ENCODE results near the gene URB2. TPM values are rescaled to one million over a fixed set of nuclear protein-coding genes. Genes with fewer than 3 reads are reported as not detected.
"Not testable (repeated sequence)": the region's sequence is repeated elsewhere in the genome, so short reads cannot be mapped to it uniquely, and the experiment has no call there.

The URB2 gene
- total and polyA plus RNA-seq, 4 experiments from 2014 or later: 3.5 to 9.4 (median 7.9) TPM

GRCh38 chr1:229617351-229618100, 8.5 kb upstream of the URB2 start:
- H3K9me3 Mint-ChIP-seq: no peaks in the 10 kb centered on the region
- H3K4me1 ChIP-seq (ENCODE audit: insufficient read depth, low read length): peaks cover 26% of the 10 kb centered on the region
- H3K36me3 Mint-ChIP-seq: peaks cover 15 to 18% of the 10 kb centered on the region in 2 donors
- ChIA-PET CTCF (ENCODE audit: partially characterized antibody) (no interaction called here), POLR2A (ENCODE audit: partially characterized antibody) (no interaction called here)
- H3K27me3 ChIP-seq (ENCODE audit: insufficient read depth, low read length): no peaks in the 10 kb centered on the region
- no peak overlapping the region for H3K4me3 ChIP-seq (ENCODE audit: low read length in 2 of 2)
- no peaks in the 10 kb centered on the region for H3K9me3 ChIP-seq (ENCODE audit: control insufficient read depth in 1 of 2, low read length in 2 of 2)
- peaks cover 32 to 55% (median 39%) of the 10 kb centered on the region in 4 donors for H3K4me1 Mint-ChIP-seq
- H3K27ac Mint-ChIP-seq: peak overlapping the region in 1 of 7 donors; percentile 26
- no peak overlapping the region for H3K27ac ChIP-seq (ENCODE audit: low read depth, low read length)
- H3K36me3 ChIP-seq (ENCODE audit: insufficient read depth, low read length): peaks cover 11% of the 10 kb centered on the region
- intact Hi-C loops (cut with micrococcal nuclease): no loop called here
- H3K27me3 Mint-ChIP-seq: no peaks in the 10 kb centered on the region
- no peak for DNase-seq
- no peak overlapping the region for H3K4me3 Mint-ChIP-seq

GRCh38 chr1:229619002-229619401, 7.0 kb upstream of the URB2 start:
- Mint-ChIP-seq H3K4me1 (peaks cover 38 to 65% (median 51%) of the 10 kb centered on the region in 4 donors), H3K27ac (peak overlapping the region in 1 of 7 donors; percentile 57), H3K27me3 (no peaks in the 10 kb centered on the region), H3K36me3 (peaks cover 4 to 6% of the 10 kb centered on the region in 2 donors), H3K4me3 (no peak overlapping the region), H3K9me3 (no peaks in the 10 kb centered on the region)
- ChIA-PET CTCF (ENCODE audit: partially characterized antibody) (interaction anchor here (1.0 kb wide), 1 partner anchor 60 kb away, joined by 5 read pairs; the partner anchor contains the start of gene ABCB10), POLR2A (ENCODE audit: partially characterized antibody) (no interaction called here)
- Histone ChIP-seq H3K4me1 (ENCODE audit: insufficient read depth, low read length) (peaks cover 32% of the 10 kb centered on the region), H3K4me3 (ENCODE audit: low read length in 2 of 2) (no peak overlapping the region), H3K27ac (ENCODE audit: low read depth, low read length) (no peak overlapping the region), H3K27me3 (ENCODE audit: insufficient read depth, low read length) (no peaks in the 10 kb centered on the region), H3K36me3 (ENCODE audit: insufficient read depth, low read length) (no peaks in the 10 kb centered on the region), H3K9me3 (ENCODE audit: control insufficient read depth in 1 of 2, low read length in 2 of 2) (no peaks in the 10 kb centered on the region)
- no peak for DNase-seq
- intact Hi-C loops (cut with micrococcal nuclease): no loop called here

GRCh38 chr1:229619614-229620013, 6.4 kb upstream of the URB2 start:
- H3K27ac Mint-ChIP-seq: peak overlapping the region in 3 of 7 donors; percentile 20 to 69 (median 28)
- POLR2A ChIA-PET (ENCODE audit: partially characterized antibody): no interaction called here
- Histone ChIP-seq H3K27me3 (ENCODE audit: insufficient read depth, low read length) (no peaks in the 10 kb centered on the region), H3K36me3 (ENCODE audit: insufficient read depth, low read length) (no peaks in the 10 kb centered on the region), H3K4me1 (ENCODE audit: insufficient read depth, low read length) (peaks cover 38% of the 10 kb centered on the region), H3K4me3 (ENCODE audit: low read length in 2 of 2) (no peak overlapping the region), H3K9me3 (ENCODE audit: control insufficient read depth in 1 of 2, low read length in 2 of 2) (no peaks in the 10 kb centered on the region), H3K27ac (ENCODE audit: low read depth, low read length) (no peak overlapping the region)
- peak overlapping the region in 1 of 8 donors; percentile 24 for H3K4me3 Mint-ChIP-seq
- intact Hi-C loops (cut with micrococcal nuclease): loop anchor here (10.0 kb wide), 1 partner anchor 1535 kb away; the partner anchor contains the start of gene ARF1
- no peaks in the 10 kb centered on the region for H3K27me3 Mint-ChIP-seq
- peaks cover 42 to 68% (median 56%) of the 10 kb centered on the region in 4 donors for H3K4me1 Mint-ChIP-seq
- H3K9me3 Mint-ChIP-seq: no peaks in the 10 kb centered on the region
- H3K36me3 Mint-ChIP-seq: no peaks in the 10 kb centered on the region
- no peak for DNase-seq
- CTCF ChIA-PET (ENCODE audit: partially characterized antibody): interaction anchor here (1.0 kb wide), 1 partner anchor 61 kb away, joined by 5 read pairs; the partner anchor contains the start of gene ABCB10

GRCh38 chr1:229620876-229621275, 5.2 kb upstream of the URB2 start:
- no peak overlapping the region for H3K4me3 ChIP-seq (ENCODE audit: low read length in 2 of 2)
- CTCF ChIA-PET (ENCODE audit: partially characterized antibody): no interaction called here
- no peak for DNase-seq
- no peak overlapping the region for H3K27ac ChIP-seq (ENCODE audit: low read depth, low read length)
- no peaks in the 10 kb centered on the region for H3K9me3 ChIP-seq (ENCODE audit: control insufficient read depth in 1 of 2, low read length in 2 of 2)
- H3K36me3 Mint-ChIP-seq: peaks cover 0 to 7% of the 10 kb centered on the region in 2 donors
- H3K27me3 ChIP-seq (ENCODE audit: insufficient read depth, low read length): no peaks in the 10 kb centered on the region
- peaks cover 43% of the 10 kb centered on the region for H3K4me1 ChIP-seq (ENCODE audit: insufficient read depth, low read length)
- POLR2A ChIA-PET (ENCODE audit: partially characterized antibody): no interaction called here
- H3K9me3 Mint-ChIP-seq: no peaks in the 10 kb centered on the region
- no peaks in the 10 kb centered on the region for H3K27me3 Mint-ChIP-seq
- H3K4me3 Mint-ChIP-seq: no peak overlapping the region
- no peaks in the 10 kb centered on the region for H3K36me3 ChIP-seq (ENCODE audit: insufficient read depth, low read length)
- intact Hi-C loops (cut with micrococcal nuclease): loop anchor here (10.0 kb wide), 1 partner anchor 1536 kb away; the partner anchor contains the start of gene ARF1
- no peak overlapping the region for H3K27ac Mint-ChIP-seq
- H3K4me1 Mint-ChIP-seq: peaks cover 48 to 74% (median 61%) of the 10 kb centered on the region in 4 donors

- intact Hi-C loops (cut with micrococcal nuclease): loop anchor here (10.0 kb wide), 1 partner anchor 1537 kb away; the partner anchor contains the start of gene ARF1
- Mint-ChIP-seq H3K27me3 (no peaks in the 10 kb centered on the region), H3K36me3 (peaks cover 0 to 8% of the 10 kb centered on the region in 2 donors), H3K27ac (no peak overlapping the region), H3K4me3 (no peak overlapping the region), H3K9me3 (no peaks in the 10 kb centered on the region), H3K4me1 (peaks cover 48 to 78% (median 63%) of the 10 kb centered on the region in 4 donors)
- no peaks in the 10 kb centered on the region for H3K36me3 ChIP-seq (ENCODE audit: insufficient read depth, low read length)
- H3K4me1 ChIP-seq (ENCODE audit: insufficient read depth, low read length): peaks cover 47% of the 10 kb centered on the region
- POLR2A ChIA-PET (ENCODE audit: partially characterized antibody): no interaction called here
- no peaks in the 10 kb centered on the region for H3K27me3 ChIP-seq (ENCODE audit: insufficient read depth, low read length)
- no peak overlapping the region for H3K27ac ChIP-seq (ENCODE audit: low read depth, low read length)
- no peaks in the 10 kb centered on the region for H3K9me3 ChIP-seq (ENCODE audit: control insufficient read depth in 1 of 2, low read length in 2 of 2)
- no peak overlapping the region for H3K4me3 ChIP-seq (ENCODE audit: low read length in 2 of 2)
- no peak for DNase-seq
- CTCF ChIA-PET (ENCODE audit: partially characterized antibody): no interaction called here
Measured at GRCh38 chr1:229621663-229622062, 4.4 kb upstream of the URB2 start.

GRCh38 chr1:229622641-229623120, 3.4 kb upstream of the URB2 start:
- H3K27me3 Mint-ChIP-seq; H3K4me3 ChIP-seq (ENCODE audit: low read length in 2 of 2); H3K9me3 ChIP-seq (ENCODE audit: control insufficient read depth in 1 of 2, low read length in 2 of 2); H3K36me3 Mint-ChIP-seq; H3K27ac ChIP-seq (ENCODE audit: low read depth, low read length); H3K27me3 ChIP-seq (ENCODE audit: insufficient read depth, low read length); H3K9me3 Mint-ChIP-seq; H3K36me3 ChIP-seq (ENCODE audit: insufficient read depth, low read length); DNase-seq; CTCF ChIA-PET (ENCODE audit: partially characterized antibody): not testable (repeated sequence)
- Mint-ChIP-seq H3K27ac (peak overlapping the region in 1 of 7 donors; percentile 13), H3K4me1 (peaks cover 51 to 79% (median 66%) of the 10 kb centered on the region in 4 donors), H3K4me3 (peak overlapping the region in 1 of 8 donors; percentile 14)
- intact Hi-C loops (cut with micrococcal nuclease): loop anchor here (10.0 kb wide), 1 partner anchor 1538 kb away; the partner anchor contains the start of gene ARF1
- peaks cover 57% of the 10 kb centered on the region for H3K4me1 ChIP-seq (ENCODE audit: insufficient read depth, low read length)
- POLR2A ChIA-PET (ENCODE audit: partially characterized antibody): interaction anchor here (1.8 to 7.2 kb wide), 2 partner anchors 62 to 65 kb away, joined by 4 to 104 read pairs; partner anchors contain the start of gene ABCB10

GRCh38 chr1:229623225-229623624, 2.8 kb upstream of the URB2 start:
- H3K4me3 Mint-ChIP-seq: peak overlapping the region in 3 of 8 donors; percentile 21 to 61 (median 27)
- H3K27me3 Mint-ChIP-seq: no peaks in the 10 kb centered on the region
- Histone ChIP-seq H3K27me3 (ENCODE audit: insufficient read depth, low read length) (no peaks in the 10 kb centered on the region), H3K4me3 (ENCODE audit: low read length in 2 of 2) (no peak overlapping the region), H3K36me3 (ENCODE audit: insufficient read depth, low read length) (no peaks in the 10 kb centered on the region), H3K9me3 (ENCODE audit: control insufficient read depth in 1 of 2, low read length in 2 of 2) (no peaks in the 10 kb centered on the region), H3K27ac (ENCODE audit: low read depth, low read length) (no peak overlapping the region), H3K4me1 (ENCODE audit: insufficient read depth, low read length) (peaks cover 58% of the 10 kb centered on the region)
- no peaks in the 10 kb centered on the region for H3K9me3 Mint-ChIP-seq
- peaks cover 0 to 8% of the 10 kb centered on the region in 2 donors for H3K36me3 Mint-ChIP-seq
- no peak for DNase-seq
- peak overlapping the region in 1 of 7 donors; percentile 13 for H3K27ac Mint-ChIP-seq
- intact Hi-C loops (cut with micrococcal nuclease): loop anchor here (10.0 kb wide), 1 partner anchor 1538 kb away; the partner anchor contains the start of gene ARF1
- CTCF ChIA-PET (ENCODE audit: partially characterized antibody): interaction anchor here (1.4 to 5.1 kb wide), 2 partner anchors 64 to 1020 kb away, joined by 3 to 37 read pairs; partner anchors contain the start of gene ABCB10
- H3K4me1 Mint-ChIP-seq: peaks cover 50 to 75% (median 63%) of the 10 kb centered on the region in 4 donors
- POLR2A ChIA-PET (ENCODE audit: partially characterized antibody): interaction anchor here (1.3 to 7.2 kb wide), 3 partner anchors 27 to 65 kb away, joined by 3 to 104 read pairs (median 4); partner anchors contain the start of gene ABCB10
